GM04504 (cell line): ENCODE measurements around the gene ASF1B.

Source experiments
- DNase-seq: peaks from one replicate; pipeline ENCODE4 v3.0.0-alpha.2; 2012; ENCODE audit warnings: low read depth

The ASF1B gene

DNA sequence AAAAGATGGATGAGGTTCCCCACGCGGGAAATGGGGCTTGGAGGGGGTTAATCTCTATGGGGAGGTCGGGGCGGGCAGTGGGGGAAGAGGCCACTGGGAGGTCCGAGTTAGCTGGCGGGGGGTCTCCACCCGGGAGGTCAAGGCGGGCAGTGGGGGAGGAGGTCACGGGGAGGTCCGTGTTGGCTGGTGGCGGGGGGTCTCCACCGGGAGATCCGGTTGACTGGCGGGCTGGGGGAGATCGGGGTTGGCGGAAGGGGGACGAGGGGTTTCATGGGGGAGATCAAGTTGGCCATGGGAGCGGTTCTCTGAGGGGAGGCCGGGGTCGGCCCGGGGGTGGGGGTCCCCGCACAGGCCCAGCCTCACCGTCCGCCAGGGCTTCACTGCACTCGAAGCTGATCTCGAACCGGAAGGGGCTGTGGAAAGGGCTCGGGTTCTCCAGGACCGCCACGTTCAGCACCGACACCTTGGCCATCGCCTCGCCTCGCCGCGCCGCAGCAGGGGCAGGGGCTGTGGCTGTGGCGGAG, 342 bp downstream of the ASF1B start:
- DNase-seq: no peak

DNA sequence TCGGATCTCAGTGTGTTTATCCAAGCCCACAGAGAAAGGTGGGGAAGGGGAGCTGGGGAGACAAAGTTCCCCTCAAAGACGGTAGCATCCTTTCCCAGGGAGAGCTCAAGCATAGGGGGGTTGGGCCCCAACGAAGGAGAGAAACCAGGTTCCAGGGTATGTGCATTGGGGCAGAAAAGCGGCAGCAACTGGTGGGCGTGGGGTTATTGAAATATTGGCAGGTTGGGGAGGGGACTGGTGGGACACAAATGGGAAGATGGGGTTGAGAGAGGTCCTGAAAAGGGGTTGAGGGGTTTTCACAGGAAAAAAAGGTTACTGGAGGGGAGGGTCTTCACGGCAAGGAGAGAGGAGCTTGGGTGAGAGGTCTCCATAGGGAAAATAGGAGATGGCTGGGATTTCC, 1.0 kb downstream of the ASF1B start:
- no peak for DNase-seq

DNA sequence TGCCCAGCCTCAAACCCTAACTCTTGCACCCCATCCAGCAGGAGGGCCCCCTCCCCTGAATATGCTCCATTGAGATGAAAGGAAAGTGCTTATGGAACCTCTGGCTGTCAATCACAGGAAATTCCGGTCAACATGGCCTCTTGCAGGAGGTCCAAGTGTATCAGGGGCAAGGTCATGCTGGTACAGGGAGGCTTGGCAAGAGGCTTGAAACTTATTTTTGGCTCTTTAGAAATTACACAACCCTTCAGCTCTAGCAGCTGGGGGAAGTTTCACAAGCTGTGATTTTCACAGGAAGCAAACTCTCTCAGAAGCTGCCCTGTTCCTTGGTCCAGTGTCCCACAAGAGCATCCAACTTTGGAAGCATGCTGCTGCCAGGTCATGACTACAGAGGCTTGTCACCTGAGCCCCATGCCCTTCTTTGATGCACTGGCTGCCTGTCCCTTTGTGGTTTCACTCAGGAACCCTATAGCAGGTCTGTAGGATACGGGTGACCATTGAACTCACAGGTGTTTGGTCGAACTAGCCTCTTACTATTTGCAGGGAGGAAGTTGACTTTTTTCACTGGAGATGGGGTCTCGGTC, 8.4 kb downstream of the ASF1B start:
- no peak for DNase-seq

DNA sequence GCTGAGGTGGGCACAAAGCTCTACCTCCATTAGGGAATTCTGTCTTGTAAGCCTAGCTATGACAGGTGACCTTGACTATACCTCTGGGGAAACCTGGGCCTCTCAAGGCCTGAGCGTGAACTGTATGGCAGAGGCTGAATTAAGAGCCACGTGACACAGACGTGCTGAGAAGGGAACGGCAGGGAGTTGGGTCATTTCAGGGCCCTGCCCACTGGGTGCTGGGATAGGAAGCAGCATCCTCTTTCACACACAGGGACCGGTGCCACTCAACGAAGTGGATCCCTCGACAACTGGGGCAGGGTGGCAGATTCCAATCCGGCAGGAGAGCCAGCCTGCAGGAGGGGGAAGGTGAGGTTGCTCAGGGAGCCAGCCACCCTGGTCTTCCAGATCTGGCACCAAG, 9.2 kb downstream of the ASF1B start:
- no peak for DNase-seq

DNA sequence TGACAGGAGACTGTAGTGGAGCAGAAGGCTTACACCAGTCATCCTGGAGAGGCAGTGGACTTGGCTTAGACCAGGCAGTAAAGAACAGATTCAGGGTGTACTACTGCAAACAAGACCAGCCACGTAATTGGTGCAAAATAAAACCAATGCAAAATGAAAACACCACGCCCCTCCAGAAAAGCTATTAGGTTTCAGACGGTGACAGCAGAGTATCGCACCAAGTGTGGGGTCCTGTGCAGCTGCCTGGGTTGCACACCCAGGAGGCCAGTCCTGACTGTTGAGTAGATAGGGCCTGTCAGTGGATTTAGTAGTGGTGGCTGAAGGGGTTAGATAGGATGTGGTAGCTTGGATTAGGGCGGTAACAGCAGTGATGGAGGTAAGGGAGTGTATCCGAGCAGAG, 13.5 kb downstream of the ASF1B start:
- DNase-seq: no peak

DNA sequence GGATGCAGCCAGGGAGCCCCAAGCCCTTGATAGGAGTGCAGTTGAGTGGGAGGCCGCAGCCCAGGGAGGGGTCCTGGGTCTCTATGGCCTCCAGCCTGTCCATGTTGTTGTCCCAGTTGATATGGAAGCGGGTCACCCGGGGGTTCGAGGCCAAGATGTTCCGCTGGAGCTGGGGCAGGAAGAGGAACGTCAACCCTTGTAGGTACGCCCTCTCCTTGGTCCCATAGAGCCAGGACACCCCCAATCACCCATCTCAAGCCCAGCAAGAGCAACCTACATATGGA, 15.9 kb downstream of the ASF1B start:
- no peak for DNase-seq

DNA sequence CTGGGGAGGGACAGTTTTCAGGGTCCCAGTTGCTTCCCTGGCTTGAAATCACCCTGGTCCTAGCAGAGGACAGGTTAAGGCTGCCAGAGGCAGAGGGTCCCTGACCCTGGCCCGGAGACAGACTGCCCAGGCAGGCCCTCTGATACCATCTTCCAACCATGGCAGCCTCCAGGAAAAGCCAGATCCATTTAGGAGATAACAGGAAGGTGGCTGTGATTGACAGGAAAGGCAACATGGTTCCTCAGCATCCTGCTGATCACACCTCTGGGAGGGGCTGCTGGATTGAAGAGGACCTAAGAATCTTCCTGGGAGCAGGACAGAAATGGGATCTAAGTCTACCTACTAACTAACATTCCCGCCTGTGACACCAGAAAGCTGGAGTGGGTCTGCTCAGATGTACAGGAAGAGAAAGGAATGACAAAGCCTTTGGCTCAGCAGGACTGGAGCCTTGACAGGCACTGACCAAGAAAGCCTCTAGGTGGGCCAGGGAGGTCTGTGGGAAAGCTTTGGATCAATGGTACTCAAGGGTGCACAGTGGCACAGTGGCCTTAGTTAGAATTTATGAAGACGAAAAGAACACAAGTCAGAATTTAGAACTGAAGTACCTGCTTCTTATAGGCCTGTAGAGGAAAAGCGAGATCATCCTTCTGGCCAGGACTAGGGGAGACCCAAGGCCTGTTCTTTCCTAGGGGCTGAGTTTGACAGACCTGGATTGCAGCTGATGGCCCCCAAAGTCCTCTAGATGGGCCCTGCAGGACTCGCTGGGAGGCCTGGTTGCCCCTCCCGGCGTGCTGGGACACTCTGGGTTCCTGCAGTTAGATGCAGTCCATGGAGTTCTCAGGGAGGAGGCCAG, 16.5 kb downstream of the ASF1B start:
- DNase-seq: no peak

DNA sequence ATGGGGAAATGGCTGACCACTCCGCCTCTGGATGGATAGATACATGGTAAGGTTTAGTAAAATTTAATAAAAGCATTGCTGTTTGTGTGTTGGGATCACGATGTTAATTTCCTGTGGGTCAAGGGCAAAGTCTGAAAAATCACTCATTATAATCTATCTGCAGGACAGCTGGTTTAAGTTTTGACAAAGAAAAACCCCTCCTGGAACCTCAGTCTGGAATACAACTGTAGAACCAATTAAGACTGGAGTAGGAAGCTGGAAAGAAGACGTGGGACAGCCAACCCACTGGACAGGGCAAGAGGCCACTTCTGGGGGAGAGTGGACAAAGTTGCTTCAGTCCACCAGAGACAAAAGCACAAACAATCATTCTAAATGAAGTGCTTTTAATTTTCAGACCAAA, 17.2 kb downstream of the ASF1B start:
- no peak for DNase-seq

DNA sequence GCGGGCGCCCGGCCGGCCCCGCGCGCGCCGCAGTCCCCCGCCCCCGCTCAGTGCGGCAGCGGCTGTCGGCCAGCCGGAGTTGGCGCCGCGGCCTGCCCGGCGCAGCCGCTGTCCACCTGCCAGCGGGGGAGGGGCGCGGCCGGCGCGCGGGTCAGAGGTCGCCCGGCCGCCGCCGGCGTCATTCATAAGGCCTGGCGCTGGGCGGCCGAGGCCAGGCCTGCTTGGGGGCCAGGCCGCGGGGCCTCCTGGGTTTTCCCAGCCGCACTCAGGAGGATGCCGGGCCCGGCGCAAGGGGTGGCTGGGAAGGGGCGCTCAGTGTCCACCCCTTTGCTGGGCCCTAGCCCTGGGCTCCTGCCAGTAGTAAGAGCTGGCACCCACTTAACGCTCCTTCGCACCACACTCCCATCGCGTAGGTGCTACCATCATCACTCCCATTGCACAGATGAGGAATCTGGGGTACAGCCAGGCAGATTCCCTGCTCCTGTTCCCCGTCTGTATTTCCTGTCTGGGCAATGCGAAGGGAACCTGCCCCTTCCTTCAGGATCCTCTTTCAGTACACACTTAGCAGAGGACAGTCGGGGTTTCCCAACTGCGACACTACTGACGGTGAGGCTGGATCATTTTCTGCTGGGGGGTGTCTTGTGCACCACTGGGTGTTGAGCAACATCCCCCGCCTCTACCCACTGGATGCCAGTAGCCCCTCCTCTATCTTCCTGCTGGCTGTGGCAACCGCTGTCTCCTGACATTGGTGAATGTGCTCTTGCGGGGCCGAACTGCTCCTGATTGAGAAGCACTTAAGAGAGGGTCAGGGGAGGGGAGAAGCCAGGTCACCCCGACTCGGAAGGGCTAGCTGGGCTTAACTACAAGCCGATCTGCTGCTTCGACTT, 18.0 kb downstream of the ASF1B start:
- DNase-seq: peak; percentile 54

DNA sequence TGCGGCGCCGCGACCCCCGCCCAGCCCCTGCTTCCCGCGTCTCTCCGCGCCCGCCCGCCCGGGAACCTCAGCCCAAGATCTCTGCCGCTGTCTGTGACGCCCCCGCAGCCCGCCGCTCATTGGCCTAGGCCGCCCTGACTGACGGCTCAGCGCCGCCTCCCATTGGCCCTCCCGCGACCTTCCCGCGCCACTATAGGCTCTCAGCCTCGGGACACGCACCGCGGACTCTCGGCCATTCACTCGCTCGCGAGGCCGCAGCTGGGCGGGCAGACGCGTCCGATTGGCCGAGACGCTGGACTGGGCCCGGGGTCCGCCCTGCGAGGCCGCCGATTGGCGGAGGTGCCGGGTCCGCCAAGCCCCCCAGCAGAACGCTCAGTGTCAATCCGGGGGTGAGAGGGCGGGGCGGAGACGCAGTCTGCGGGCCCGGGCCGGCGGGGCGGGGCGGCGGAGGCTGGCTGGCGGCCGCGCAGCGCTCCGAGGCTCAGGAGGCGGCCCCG, 18.7 kb downstream of the ASF1B start, which contains the start of gene PRKACA:
TSS of gene PRKACA (minus strand) at position 95 of the 497 bp plus-strand sequence. CDS start 215 bp downstream, outside the sequence.
- DNase-seq: peak; percentile 98

DNA sequence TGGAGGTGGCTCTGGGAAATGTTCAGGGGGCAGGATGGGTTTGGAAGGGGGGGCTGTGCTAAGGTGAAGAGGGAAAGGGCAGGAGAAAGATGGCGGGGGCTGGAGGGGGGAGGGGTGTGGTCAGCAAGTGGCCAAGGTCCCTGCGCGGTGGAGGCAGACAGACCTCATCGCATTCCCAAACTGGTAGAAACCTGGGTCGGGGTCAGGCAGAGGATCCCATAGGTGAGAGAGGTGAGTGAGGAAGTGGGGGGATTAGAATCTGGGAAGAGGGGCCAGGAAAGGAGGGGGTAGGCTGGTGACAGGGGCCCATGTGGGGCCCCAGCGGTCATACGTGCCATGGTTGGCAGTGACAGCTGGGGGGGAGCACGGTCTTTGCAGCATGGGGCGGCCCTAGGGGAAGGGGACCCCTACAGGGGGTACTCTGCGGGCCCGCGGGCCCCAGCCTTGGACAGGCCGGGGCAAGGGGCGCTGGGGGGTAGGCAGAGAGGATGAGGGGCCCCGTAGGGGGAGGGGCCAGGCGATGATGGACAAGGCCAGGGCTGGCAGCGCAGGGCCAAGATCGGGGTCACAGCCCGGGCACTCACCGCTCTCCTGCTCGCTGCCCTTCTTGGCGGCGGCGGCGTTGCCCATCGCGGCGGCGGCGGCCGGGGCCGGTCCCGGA, 19.3 kb downstream of the ASF1B start:
- DNase-seq: no peak

DNA sequence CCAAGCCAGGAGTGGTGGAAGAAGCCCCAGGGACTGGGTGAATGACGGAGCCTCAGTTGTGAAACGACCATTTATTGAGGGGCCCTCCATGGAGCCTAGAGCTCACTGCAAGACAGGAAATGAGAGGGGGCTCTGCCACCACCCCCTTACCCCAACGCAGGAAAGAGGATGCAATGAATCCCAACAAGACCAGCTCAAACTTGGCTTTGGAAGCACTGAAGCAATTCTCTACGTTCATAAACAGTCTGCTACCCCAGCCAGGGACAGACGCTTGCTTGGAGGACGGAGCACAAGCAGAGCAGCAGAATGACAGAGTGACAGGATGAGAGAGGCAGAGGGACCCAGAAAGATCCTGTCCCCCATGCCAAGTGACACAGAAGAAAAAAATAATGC, 19.9 kb downstream of the ASF1B start:
- no peak for DNase-seq

DNA sequence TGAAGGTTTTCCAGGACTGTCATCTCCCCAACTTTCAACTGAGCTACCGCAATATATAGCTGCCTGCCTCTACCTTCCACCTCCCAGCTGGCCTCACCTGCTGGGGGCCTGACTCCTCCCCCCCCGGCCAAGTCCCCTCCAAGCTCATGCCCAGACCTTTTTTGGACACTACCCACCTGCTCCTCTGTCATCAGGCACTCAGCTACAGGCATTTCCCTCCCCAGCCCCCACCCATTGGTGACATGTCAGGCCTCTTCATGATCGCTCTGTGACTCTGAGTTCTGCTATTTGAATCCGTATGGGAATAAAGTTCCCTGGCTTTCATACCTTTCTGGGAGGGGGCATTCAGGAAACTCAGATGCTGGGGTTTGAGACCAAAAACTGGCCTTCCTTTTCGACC, 20.6 kb downstream of the ASF1B start:
- no peak for DNase-seq

DNA sequence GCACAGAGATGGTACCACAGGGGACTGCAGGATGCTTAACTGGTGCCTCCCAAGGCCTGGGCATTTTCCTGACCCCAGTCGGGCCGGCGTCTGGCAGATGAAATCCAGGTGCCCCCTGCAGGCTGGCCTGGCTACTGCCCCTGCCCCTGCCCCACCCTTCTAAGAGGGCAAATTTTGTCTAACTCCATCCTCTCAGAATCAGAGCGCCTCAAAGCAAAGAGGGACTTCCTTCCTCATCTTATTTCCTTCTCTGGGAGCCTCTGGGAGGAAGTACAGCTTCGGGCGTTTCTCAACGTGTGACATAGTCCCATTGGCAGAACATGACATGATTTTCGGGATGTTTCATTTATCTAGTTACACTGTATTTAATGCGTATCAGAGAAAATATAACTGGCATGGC, 21.5 kb downstream of the ASF1B start:
- DNase-seq: no peak

DNA sequence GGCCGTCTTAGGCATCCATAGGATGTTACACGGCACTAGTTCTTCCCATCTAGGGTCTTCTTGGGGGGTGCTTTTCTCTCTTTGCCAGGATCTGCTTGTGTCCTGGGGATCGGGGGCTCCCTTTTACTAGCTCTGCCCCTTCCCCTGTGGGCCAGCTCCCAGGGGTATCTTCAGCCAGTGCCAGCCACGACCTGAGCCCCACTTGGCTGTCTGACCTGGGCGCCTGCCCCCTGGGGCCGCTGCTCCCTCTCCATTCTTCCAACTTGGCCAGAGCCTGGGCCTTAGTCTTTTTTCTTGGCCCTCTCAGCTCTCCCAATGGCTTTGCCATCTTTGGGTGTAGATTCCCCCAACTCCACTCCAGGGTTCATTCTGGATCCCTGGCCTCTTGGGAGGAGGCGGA, 21.9 kb downstream of the ASF1B start:
- DNase-seq: no peak

DNA sequence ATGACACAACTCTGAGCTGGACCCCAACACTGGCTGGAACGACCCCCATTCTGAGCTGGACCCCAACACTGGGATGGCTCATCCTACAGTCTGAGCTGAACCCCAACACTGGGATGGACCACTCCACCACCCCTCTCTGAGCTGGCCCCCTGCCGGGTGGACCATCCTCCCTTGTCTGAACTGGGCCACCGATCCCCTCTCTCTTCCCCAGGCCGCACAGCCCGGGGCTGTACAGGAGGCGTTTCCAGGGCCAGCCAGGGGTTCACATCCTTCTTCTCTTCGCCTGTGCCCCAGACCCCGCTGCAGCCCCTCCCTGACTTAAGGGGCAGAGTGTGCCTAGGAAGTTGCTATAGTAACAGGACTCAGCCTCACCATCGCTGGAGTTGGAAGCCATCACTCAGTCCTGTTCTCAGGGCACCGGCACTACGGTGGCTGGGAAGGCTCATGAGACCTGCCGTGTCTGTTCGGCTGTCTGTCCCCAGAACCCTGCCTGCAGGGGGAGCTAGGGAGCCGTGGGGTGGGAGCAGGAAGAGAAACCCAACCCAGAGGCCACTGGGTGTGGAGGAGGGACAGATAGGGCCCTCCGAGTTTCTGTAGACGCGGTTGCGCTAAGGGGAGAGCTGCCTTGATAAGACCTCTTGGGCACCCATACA, 22.5 kb downstream of the ASF1B start:
- no peak for DNase-seq

DNA sequence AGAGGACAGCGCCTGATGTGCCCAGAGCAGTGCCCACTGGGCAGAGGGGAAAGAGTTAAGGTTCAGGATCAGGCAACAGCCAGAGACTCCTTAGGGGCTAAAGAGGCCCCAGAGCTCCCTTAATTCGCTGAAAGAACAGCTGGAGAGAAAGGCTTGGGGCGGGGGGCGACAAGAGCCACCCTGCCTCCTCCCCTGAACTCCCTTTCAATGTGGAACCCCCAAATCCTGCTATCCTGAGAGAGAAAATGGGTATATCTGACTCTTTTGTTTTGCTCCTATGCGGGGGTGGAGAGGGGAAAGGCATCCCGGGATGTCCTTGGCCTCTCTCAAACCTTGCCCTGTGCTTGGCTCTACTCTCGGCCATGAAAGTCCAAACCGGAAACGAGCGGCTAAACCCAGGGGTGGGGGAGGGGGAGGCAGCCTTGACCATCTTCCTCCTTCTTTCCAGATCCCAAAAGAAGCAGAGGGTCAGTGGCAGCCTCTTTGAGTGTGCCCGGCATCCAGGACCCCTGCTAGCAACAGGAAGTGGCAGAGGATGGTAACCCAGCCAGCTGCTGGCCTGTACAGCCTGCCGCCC, 23.5 kb downstream of the ASF1B start:
- DNase-seq: no peak

DNA sequence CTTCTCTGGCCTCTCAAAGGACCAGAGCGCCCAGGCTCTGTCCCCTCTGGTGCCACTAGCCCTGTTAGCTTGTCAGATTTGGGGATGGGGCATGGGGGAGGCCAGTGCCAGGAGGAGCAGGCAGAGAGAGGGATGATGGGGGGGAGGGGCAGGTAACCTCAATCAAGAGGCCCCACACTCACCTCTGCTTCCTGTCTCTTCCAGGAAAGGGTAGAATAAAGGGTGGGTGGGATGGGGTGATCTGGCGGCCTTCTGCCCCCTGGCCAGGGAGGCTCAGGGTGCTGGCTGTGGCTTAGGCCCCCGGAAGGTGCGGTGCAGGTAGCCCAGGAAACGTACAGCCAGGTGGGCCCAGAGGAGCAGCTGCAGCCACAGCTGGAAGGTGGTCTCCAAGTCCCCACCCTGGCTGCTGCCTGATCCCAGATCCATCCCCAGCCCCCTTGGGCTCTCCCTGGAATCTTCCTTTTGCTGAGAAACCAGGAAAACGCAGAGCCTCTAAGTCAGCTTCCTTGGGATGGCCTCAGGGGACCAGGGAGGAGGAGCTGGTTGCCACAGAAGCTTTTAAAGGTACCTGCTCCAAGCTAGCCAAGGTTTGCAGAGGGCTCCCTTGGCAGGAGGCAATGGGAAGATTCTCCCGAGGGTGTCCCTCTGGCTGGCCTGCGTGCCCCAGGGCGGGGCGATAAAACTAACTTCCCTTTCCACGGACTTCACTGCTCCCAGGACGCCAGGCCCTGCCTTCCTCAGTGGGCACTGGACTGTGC, 24.2 kb downstream of the ASF1B start:
- no peak for DNase-seq

DNA sequence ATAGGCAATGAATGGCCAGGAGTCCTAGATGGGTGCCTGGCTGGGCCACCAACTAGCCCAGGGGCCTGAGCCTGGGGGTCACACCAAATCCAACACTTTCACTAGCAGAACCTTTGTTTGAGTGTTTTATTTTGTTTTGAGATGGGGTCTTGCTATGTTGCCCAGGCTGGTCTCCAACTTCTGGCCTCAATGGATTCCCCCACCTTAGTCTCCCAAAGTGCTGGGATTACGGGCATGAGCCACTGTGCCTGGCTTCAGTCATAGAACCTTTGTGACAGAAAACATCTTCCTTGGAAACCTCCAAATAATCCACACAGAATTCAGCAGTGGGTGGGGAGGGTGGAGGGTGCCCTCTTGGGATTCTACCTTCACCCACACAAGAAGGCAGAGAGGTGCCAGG, 24.9 kb downstream of the ASF1B start:
- DNase-seq: no peak

DNA sequence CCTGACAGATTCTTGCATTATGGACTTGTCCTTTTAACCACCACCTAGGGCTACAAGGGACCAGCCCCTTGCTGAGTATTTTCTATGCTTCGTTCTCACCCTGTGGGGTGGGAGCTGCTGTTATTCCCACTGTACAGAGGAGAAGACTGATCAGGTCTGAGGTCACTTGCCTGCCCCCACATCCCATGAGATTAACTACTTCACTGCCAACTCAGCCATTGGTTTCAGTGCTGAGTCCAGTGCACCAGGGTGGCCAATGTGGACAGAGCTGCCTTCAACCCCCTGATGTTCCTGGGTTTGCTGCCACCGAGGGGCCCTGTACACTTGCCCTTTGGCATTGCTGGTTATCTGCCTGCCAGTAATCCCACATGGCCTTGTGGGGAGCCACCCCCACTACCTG, 25.7 kb downstream of the ASF1B start:
- no peak for DNase-seq
